Measurements from ENCODE around the gene CHP1. TPM values are rescaled to one million over a fixed set of nuclear protein-coding genes. Genes with fewer than 3 reads are reported as not detected.
"Not testable (repeated sequence)": the region's sequence is repeated elsewhere in the genome, so short reads cannot be mapped to it uniquely, and the experiment has no call there.

CHP1 gene
- total and polyA plus RNA-seq, 2 of the 8 experiments (the other 6 are each of a cell fraction or from before 2014, with no cell fraction given): 45.2 to 89.0 TPM

DNA sequence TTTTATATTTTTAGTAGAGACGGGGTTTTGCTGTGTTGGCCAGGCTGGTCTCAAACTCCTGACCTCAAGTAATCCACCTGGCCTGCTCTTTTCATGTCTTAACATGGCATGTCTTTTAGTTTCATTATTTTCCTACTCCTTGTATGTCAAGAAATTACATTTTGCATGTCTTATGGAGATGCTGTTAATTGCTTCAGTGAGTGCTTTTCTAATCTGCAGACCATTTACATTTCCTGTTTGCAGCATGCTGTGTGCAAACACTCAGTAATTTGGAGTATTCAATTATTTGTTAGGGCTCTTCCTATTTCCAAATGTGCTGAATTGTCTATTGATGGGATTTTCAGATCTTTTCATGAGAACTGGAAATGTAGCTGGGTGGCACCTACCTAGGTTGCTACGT is 70.1 kb downstream of the CHP1 start:
- not testable (repeated sequence) for H3K9me3 ChIP-seq (ENCODE audit: insufficient read depth in 2 of 2, low read depth in 1 of 2, low read length in 1 of 2); H2BK20ac ChIP-seq (ENCODE audit: low read length); H2BK120ac ChIP-seq (replicated peaks; ENCODE audit: low read depth, low read length); DNase-seq (ENCODE audit: low read depth in 1 of 2, low spot score in 2 of 2); H3K4me2 ChIP-seq (ENCODE audit: insufficient read depth in 1 of 2, low read depth in 2 of 2, low read length in 2 of 2); H3K27ac ChIP-seq (ENCODE audit: low read depth, low read length); H3K14ac ChIP-seq (ENCODE audit: insufficient read length); H2BK15ac ChIP-seq (ENCODE audit: low read length); H4K8ac ChIP-seq (ENCODE audit: extremely low read depth, insufficient read depth, low read length); H4K5ac ChIP-seq (ENCODE audit: insufficient read length, low read depth, low read length); H3K4ac ChIP-seq (replicated peaks; ENCODE audit: insufficient read length, low read depth, low read length); FAIRE-seq; H3K23me2 ChIP-seq (ENCODE audit: low read depth, low read length); H3K4me3 ChIP-seq (ENCODE audit: extremely low read depth in 1 of 4, insufficient read depth in 2 of 4, low read depth in 3 of 4, low read length in 4 of 4); H2BK5ac ChIP-seq (ENCODE audit: low read depth, low read length); H2BK12ac ChIP-seq (ENCODE audit: low read depth, low read length); H2AFZ ChIP-seq (ENCODE audit: low read length); H3K27me3 ChIP-seq (replicated peaks in 1 of 4; ENCODE audit: control insufficient read depth in 3 of 4, extremely low read depth in 1 of 4, insufficient read depth in 3 of 4, low read length in 3 of 4); H3K9ac ChIP-seq (replicated peaks in 1 of 4; ENCODE audit: extremely low read depth in 1 of 4, low read depth in 3 of 4, low read length in 3 of 4); H3K79me1 ChIP-seq (ENCODE audit: low read depth, low read length); H2AK5ac ChIP-seq (ENCODE audit: low read depth, low read length); H3K56ac ChIP-seq (replicated peaks; ENCODE audit: insufficient read length, low read depth, low read length); H3K18ac ChIP-seq (ENCODE audit: extremely low read depth, low read length); H3K79me2 ChIP-seq (ENCODE audit: control insufficient read depth in 1 of 2, insufficient read depth in 2 of 2, low read length in 2 of 2); H4K91ac ChIP-seq (replicated peaks; ENCODE audit: insufficient read length, low read length); H3K23ac ChIP-seq (ENCODE audit: insufficient read length)
- Histone ChIP-seq H3K36me3 (ENCODE audit: control insufficient read depth in 2 of 4, insufficient read depth in 4 of 4, low read length in 3 of 4) (peaks cover 4 to 42% (median 23%) of the 10 kb centered on the region in 4 experiments; a peak in 6 of 8 replicates), H4K20me1 (replicated peaks in 1 of 2; ENCODE audit: control insufficient read depth in 1 of 2, insufficient read depth in 2 of 2, low read length in 2 of 2) (peaks cover 3 to 12% of the 10 kb centered on the region in 2 experiments), H3K4me1 (replicated peaks in 1 of 4; ENCODE audit: control insufficient read depth in 3 of 4, insufficient read depth in 4 of 4, low read length in 3 of 4) (peaks cover 0 to 11% (median 2%) of the 10 kb centered on the region in 4 experiments; a peak in 3 of 7 replicates)
- 91% methylated on average over 2 of the region's 2 CpGs; no CpG with 5 or more reads in 1 of the 2 experiments for WGBS, 2 experiments (ENCODE audit: extremely low coverage in 1 of 2, insufficient coverage in 1 of 2, insufficient read length in 1 of 2, insufficient replicate concordance in 2 of 2, low coverage in 1 of 2, low lambda C conversion rate in 2 of 2, missing lambda C conversion rate in 1 of 2)
- ChIA-PET POLR2A (ENCODE audit: partially characterized antibody) (interaction anchor here (1.4 to 3.0 kb wide), 6 partner anchors 9 to 70 kb away, joined by 3 to 15 read pairs (median 8); partner anchors contain the start of genes CHP1, EXD1, NUSAP1 and OIP5), CTCF (ENCODE audit: partially characterized antibody) (interaction anchor here (0.9 to 1.5 kb wide), 3 partner anchors 10 to 32 kb away, joined by 3 to 4 read pairs (median 3); partner anchors contain the start of genes NUSAP1 and OIP5)
